ENCODE measurements around the gene PA2G4.
A peak's percentile ranks its signal among the peaks of the same experiment; 100 is the strongest.

Gene PA2G4

GRCh38 chr12:56154246-56154771 lies 50.0 kb downstream of the PA2G4 start:
- no peak for DNase-seq

GRCh38 chr12:56154818-56155217 lies 50.5 kb downstream of the PA2G4 start:
- no peak for DNase-seq

GRCh38 chr12:56155256-56155845 lies 51.0 kb downstream of the PA2G4 start:
- DNase-seq, result no peak

GRCh38 chr12:56156464-56157200 lies 52.3 kb downstream of the PA2G4 start:
- peak in 1 of 2 donors; percentile 5 for DNase-seq

- DNase-seq, result peak; percentile 65 to 66
These were observed 53.1 kb downstream of the PA2G4 start for GRCh38 chr12:56157201-56158028.

GRCh38 chr12:56158029-56158925 lies 53.9 kb downstream of the PA2G4 start, which contains the start of gene MYL6:
Gene MYL6, plus strand, starts transcription at chr12:56158359. Its CDS starts 43 bp downstream, at chr12:56158402.
- DNase-seq, result peak; percentile 97 to 98

- DNase-seq, result peak; percentile 57 to 64
These were observed 54.6 kb downstream of the PA2G4 start for GRCh38 chr12:56158926-56159461.

- peak in 1 of 2 donors; percentile 6 for DNase-seq
These were observed 55.3 kb downstream of the PA2G4 start for GRCh38 chr12:56159482-56160192.

- DNase-seq, result peak in 1 of 2 donors; percentile 11
These were observed 55.9 kb downstream of the PA2G4 start for GRCh38 chr12:56160193-56160763.

GRCh38 chr12:56160894-56161689 lies 56.7 kb downstream of the PA2G4 start:
- no peak for DNase-seq

- DNase-seq, result no peak
These were observed 57.5 kb downstream of the PA2G4 start for GRCh38 chr12:56161690-56162351.

- no peak for DNase-seq
These were observed 58.3 kb downstream of the PA2G4 start for GRCh38 chr12:56162468-56163290.
